Liver (tissue), 9 donors: ENCODE measurements around the gene REPS2. TPM values are rescaled to one million over a fixed set of nuclear protein-coding genes. Genes with fewer than 3 reads are reported as not detected.

Experiments used
- DNase-seq: peaks from one replicate; pipeline ENCODE4 v3.0.0-alpha.2; 2017; ENCODE audit warnings: low spot score
- H3K27ac ChIP-seq, 2 donors: one replicate each; pipeline ENCODE4 v1.7.0; 2013; ENCODE audit warnings: inconsistent platforms in 2 of 2, low read length in 2 of 2, control low read depth in 1 of 2, low read depth in 1 of 2, mild to moderate bottlenecking in 1 of 2
- H3K27me3 ChIP-seq, 4 donors: one replicate each; pipeline versions ENCODE4 v1.6.1 to v1.7.0; 2013; ENCODE audit warnings: low read length in 3 of 4, inconsistent platforms in 1 of 4, mild to moderate bottlenecking in 1 of 4, moderate library complexity in 1 of 4; ENCODE audit not compliant: control insufficient read depth in 4 of 4, insufficient read depth in 4 of 4
- H3K36me3 ChIP-seq, 4 donors: one replicate each; pipeline versions ENCODE4 v1.6.1 to v1.7.0; 2013; ENCODE audit warnings: low read length in 3 of 4, mild to moderate bottlenecking in 3 of 4, low read depth in 1 of 4, moderate library complexity in 1 of 4; ENCODE audit not compliant: control insufficient read depth in 4 of 4, insufficient read depth in 3 of 4
- H3K4me1 ChIP-seq, 4 donors: one replicate each; pipeline versions ENCODE4 v1.6.1 to v1.7.0; 2013; ENCODE audit warnings: low read length in 3 of 4, mild to moderate bottlenecking in 3 of 4, moderate library complexity in 1 of 4; ENCODE audit not compliant: control insufficient read depth in 4 of 4, insufficient read depth in 4 of 4
- H3K4me3 ChIP-seq, 3 donors: one replicate each; pipeline versions ENCODE4 v1.6.1 to v1.7.0; 2013; ENCODE audit warnings: low read length in 3 of 3, control low read depth in 1 of 3, low read depth in 1 of 3, mild to moderate bottlenecking in 1 of 3
- H3K9ac ChIP-seq, 2 donors: one replicate each; pipeline ENCODE4 v1.7.0; 2013; ENCODE audit warnings: low read length in 2 of 2, mild to moderate bottlenecking in 2 of 2, moderate library complexity in 2 of 2, control low read depth in 1 of 2, low read depth in 1 of 2
- H3K9me3 ChIP-seq, 4 donors: one replicate each; pipeline versions ENCODE4 v1.6.1 to v1.7.0; 2013; ENCODE audit warnings: low read length in 3 of 4; ENCODE audit not compliant: control insufficient read depth in 4 of 4
- EGR1 ChIP-seq, 2 donors: IDR thresholded peaks; 2 replicates each; pipeline ENCODE4 v1.6.1; 2016 to 2018; ENCODE audit warnings: antibody characterized with exemption in 2 of 2, low read depth in 2 of 2
- FOXA1 ChIP-seq: IDR thresholded peaks from 2 replicates; pipeline ENCODE4 v1.6.1; 2016; ENCODE audit warnings: antibody characterized with exemption
- FOXA2 ChIP-seq: IDR thresholded peaks from 2 replicates; pipeline ENCODE4 v1.6.1; 2016; ENCODE audit warnings: antibody characterized with exemption
- GABPA ChIP-seq, 2 donors: IDR thresholded peaks in 1 of 2; conservative IDR thresholded peaks in 1 of 2; 2 replicates each; pipeline ENCODE4 v1.6.1; 2016; ENCODE audit warnings: antibody characterized with exemption in 2 of 2, mild to moderate bottlenecking in 1 of 2, moderate library complexity in 1 of 2
- HNF4G ChIP-seq: IDR thresholded peaks from 2 replicates; pipeline ENCODE4 v1.6.1; 2016; ENCODE audit warnings: antibody characterized with exemption
- NR2F2 ChIP-seq: IDR thresholded peaks from 2 replicates; pipeline ENCODE4 v1.6.1; 2016; ENCODE audit warnings: antibody characterized with exemption
- RAD21 ChIP-seq, 2 donors: IDR thresholded peaks; 2 replicates each; pipeline ENCODE4 v1.6.1; 2016; ENCODE audit warnings: antibody characterized with exemption in 2 of 2, mild to moderate bottlenecking in 2 of 2
- RXRA ChIP-seq, 2 donors: IDR thresholded peaks; 2 replicates each; pipeline ENCODE4 v1.6.1; 2017 to 2018; ENCODE audit warnings: antibody characterized with exemption in 2 of 2, mild to moderate bottlenecking in 1 of 2
- TAF1 ChIP-seq: conservative IDR thresholded peaks from 2 replicates; pipeline ENCODE4 v1.6.1; 2016; ENCODE audit warnings: antibody characterized with exemption, mild to moderate bottlenecking
- YY1 ChIP-seq: IDR thresholded peaks from 2 replicates; pipeline ENCODE4 v1.6.1; 2016; ENCODE audit warnings: antibody characterized with exemption, mild to moderate bottlenecking
- WGBS: extraction: QIAGEN DNeasy Blood & Tissue Kit; methylation state at CpG from one replicate; pipeline ENCODE4 v1.1.7; 2013; 5-methylcytosine and 5-hydroxymethylcytosine counted together
- polyA plus RNA-seq, 2 donors: library from polyadenylated mRNA; stranded (reverse) in 1 of 2; unstranded in 1 of 2; fragments of 200-250 nt in 1 of 2; fragments of >200 nt in 1 of 2; fragmentation: Nextera tagmentation in 1 of 2; extraction: Ambion mirVana in 1 of 2; gene quantifications; one replicate each; pipeline versions ENCODE4 v1.2.1 to v1.2.3, GENCODE V29; 2013 to 2015
- total RNA-seq, 2 donors: library from RNA; depleted of rRNA; stranded (reverse); fragments of >200 nt; gene quantifications; one replicate each; pipeline ENCODE4 v1.2.3, GENCODE V29; 2014
- TF ChIP-seq, protein P1 (sequence below): IDR thresholded peaks from 2 replicates; pipeline ENCODE4 v1.6.1; 2016; ENCODE audit warnings: antibody characterized with exemption
- TF ChIP-seq, protein P2 (sequence below): IDR thresholded peaks from 2 replicates; pipeline ENCODE4 v1.6.1; 2016; ENCODE audit warnings: antibody characterized with exemption
- TF ChIP-seq, protein P3 (sequence below): fragments of 150-350 bp; IDR thresholded peaks from 2 replicates; pipeline ENCODE4 v1.5.1; 2017; ENCODE audit warnings: improper control_type of control experiment, low read depth, low read length; ENCODE audit not compliant: missing input control
- TF ChIP-seq, protein P4 (sequence below): IDR thresholded peaks from 2 replicates; pipeline ENCODE4 v1.6.1; 2016; ENCODE audit warnings: antibody characterized with exemption, mild to moderate bottlenecking
- TF ChIP-seq, protein P5 (sequence below): IDR thresholded peaks from 2 replicates; pipeline ENCODE4 v1.6.1; 2016; ENCODE audit warnings: antibody characterized with exemption
- donor health status: healthy.
- donor health status: healthy.
- donor health status: healthy.
- donor health status: healthy.
- donor health status: healthy.

The REPS2 gene
- total and polyA plus RNA-seq, 4 donors, result 3.5 to 10.7 (median 6.2) TPM

DNA sequence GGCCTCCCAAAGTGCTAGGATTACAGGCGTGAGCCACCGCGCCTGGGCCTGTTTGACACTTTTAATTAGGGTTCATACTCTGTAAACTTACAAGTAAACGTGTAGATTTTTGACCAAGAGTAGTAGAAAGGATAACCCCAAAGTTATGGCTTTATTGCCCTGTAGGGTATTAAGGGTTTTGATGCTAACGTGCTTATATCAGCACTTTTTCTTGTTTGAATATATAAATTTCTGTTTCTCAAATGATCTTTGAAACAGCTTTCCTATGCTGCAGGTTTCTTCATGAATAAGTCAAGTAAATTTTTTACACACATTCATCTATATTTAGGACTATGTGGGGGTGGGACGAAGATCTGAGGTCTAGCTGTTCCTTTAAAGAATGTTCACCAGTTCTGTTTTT lies 29.3 kb upstream of the REPS2 start:
- Histone ChIP-seq H3K27ac (no peak overlapping the region), H3K4me3 (no peak overlapping the region), H3K9ac (no peak overlapping the region), H3K4me1 (no peaks in the 10 kb centered on the region), H3K9me3 (no peaks in the 10 kb centered on the region), H3K36me3 (no peaks in the 10 kb centered on the region), H3K27me3 (no peaks in the 10 kb centered on the region)
- TF ChIP-seq, protein P1, sequence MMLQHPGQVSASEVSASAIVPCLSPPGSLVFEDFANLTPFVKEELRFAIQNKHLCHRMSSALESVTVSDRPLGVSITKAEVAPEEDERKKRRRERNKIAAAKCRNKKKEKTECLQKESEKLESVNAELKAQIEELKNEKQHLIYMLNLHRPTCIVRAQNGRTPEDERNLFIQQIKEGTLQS, result no peak
- no peak for TF ChIP-seq TAF1
- TF ChIP-seq RXRA (IDR thresholded peaks at IDR 0.05), result no peak
- TF ChIP-seq GABPA (IDR thresholded peaks at IDR 0.05 in 1 of 2, conservative IDR thresholded peaks at IDR 0.05 in 1 of 2), result no peak
- TF ChIP-seq, protein P2, sequence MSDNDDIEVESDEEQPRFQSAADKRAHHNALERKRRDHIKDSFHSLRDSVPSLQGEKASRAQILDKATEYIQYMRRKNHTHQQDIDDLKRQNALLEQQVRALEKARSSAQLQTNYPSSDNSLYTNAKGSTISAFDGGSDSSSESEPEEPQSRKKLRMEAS, result no peak
- TF ChIP-seq, protein P3, sequence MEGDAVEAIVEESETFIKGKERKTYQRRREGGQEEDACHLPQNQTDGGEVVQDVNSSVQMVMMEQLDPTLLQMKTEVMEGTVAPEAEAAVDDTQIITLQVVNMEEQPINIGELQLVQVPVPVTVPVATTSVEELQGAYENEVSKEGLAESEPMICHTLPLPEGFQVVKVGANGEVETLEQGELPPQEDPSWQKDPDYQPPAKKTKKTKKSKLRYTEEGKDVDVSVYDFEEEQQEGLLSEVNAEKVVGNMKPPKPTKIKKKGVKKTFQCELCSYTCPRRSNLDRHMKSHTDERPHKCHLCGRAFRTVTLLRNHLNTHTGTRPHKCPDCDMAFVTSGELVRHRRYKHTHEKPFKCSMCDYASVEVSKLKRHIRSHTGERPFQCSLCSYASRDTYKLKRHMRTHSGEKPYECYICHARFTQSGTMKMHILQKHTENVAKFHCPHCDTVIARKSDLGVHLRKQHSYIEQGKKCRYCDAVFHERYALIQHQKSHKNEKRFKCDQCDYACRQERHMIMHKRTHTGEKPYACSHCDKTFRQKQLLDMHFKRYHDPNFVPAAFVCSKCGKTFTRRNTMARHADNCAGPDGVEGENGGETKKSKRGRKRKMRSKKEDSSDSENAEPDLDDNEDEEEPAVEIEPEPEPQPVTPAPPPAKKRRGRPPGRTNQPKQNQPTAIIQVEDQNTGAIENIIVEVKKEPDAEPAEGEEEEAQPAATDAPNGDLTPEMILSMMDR, result no peak
- TF ChIP-seq FOXA2, result no peak
- TF ChIP-seq FOXA1, result no peak
- TF ChIP-seq, protein P4, sequence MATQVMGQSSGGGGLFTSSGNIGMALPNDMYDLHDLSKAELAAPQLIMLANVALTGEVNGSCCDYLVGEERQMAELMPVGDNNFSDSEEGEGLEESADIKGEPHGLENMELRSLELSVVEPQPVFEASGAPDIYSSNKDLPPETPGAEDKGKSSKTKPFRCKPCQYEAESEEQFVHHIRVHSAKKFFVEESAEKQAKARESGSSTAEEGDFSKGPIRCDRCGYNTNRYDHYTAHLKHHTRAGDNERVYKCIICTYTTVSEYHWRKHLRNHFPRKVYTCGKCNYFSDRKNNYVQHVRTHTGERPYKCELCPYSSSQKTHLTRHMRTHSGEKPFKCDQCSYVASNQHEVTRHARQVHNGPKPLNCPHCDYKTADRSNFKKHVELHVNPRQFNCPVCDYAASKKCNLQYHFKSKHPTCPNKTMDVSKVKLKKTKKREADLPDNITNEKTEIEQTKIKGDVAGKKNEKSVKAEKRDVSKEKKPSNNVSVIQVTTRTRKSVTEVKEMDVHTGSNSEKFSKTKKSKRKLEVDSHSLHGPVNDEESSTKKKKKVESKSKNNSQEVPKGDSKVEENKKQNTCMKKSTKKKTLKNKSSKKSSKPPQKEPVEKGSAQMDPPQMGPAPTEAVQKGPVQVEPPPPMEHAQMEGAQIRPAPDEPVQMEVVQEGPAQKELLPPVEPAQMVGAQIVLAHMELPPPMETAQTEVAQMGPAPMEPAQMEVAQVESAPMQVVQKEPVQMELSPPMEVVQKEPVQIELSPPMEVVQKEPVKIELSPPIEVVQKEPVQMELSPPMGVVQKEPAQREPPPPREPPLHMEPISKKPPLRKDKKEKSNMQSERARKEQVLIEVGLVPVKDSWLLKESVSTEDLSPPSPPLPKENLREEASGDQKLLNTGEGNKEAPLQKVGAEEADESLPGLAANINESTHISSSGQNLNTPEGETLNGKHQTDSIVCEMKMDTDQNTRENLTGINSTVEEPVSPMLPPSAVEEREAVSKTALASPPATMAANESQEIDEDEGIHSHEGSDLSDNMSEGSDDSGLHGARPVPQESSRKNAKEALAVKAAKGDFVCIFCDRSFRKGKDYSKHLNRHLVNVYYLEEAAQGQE, result no peak
- no peak for TF ChIP-seq RAD21 (IDR thresholded peaks at IDR 0.05)
- TF ChIP-seq HNF4G, result no peak
- no peak for TF ChIP-seq YY1
- TF ChIP-seq EGR1 (IDR thresholded peaks at IDR 0.05; ENCODE audit: low read depth in 2 of 2), result no peak
- no peak for TF ChIP-seq NR2F2
- TF ChIP-seq, protein P5, sequence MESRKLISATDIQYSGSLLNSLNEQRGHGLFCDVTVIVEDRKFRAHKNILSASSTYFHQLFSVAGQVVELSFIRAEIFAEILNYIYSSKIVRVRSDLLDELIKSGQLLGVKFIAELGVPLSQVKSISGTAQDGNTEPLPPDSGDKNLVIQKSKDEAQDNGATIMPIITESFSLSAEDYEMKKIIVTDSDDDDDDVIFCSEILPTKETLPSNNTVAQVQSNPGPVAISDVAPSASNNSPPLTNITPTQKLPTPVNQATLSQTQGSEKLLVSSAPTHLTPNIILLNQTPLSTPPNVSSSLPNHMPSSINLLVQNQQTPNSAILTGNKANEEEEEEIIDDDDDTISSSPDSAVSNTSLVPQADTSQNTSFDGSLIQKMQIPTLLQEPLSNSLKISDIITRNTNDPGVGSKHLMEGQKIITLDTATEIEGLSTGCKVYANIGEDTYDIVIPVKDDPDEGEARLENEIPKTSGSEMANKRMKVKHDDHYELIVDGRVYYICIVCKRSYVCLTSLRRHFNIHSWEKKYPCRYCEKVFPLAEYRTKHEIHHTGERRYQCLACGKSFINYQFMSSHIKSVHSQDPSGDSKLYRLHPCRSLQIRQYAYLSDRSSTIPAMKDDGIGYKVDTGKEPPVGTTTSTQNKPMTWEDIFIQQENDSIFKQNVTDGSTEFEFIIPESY, result no peak
- 93% methylated on average over 6 of the region's 6 CpGs for WGBS
- DNase-seq, result no peak

DNA sequence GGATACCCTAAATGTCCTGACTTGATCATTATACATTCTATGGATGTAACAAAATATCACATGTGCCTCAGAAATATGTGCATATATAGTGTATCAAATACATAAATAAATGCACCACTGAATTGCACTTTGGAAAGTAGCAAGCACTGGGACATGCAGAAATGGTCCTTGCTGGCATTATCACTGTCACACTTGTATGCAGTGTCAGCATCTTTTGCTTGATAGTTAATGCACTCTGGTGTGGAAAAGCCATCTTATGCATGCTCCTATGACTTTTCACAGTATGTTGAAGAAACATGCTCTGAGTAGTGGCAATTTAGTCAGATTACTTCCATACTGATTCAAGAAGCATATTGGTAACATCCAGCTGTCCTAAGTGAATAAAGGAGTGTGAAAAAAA lies 27.5 kb upstream of the REPS2 start:
- Histone ChIP-seq H3K9ac (no peak overlapping the region), H3K4me1 (no peaks in the 10 kb centered on the region), H3K36me3 (no peaks in the 10 kb centered on the region), H3K27me3 (no peaks in the 10 kb centered on the region), H3K27ac (no peak overlapping the region), H3K4me3 (no peak overlapping the region), H3K9me3 (no peaks in the 10 kb centered on the region)
- no peak for DNase-seq
- TF ChIP-seq NR2F2 (no peak), YY1 (no peak), RXRA (IDR thresholded peaks at IDR 0.05) (no peak), RAD21 (IDR thresholded peaks at IDR 0.05) (no peak)
